ENCODE results near the gene BAHCC1. TPM values are rescaled to one million over a fixed set of nuclear protein-coding genes. Genes with fewer than 3 reads are reported as not detected.

Gene BAHCC1
- total and polyA plus RNA-seq, 4 donors = 3.9 to 49.3 (median 19.8) TPM

DNA sequence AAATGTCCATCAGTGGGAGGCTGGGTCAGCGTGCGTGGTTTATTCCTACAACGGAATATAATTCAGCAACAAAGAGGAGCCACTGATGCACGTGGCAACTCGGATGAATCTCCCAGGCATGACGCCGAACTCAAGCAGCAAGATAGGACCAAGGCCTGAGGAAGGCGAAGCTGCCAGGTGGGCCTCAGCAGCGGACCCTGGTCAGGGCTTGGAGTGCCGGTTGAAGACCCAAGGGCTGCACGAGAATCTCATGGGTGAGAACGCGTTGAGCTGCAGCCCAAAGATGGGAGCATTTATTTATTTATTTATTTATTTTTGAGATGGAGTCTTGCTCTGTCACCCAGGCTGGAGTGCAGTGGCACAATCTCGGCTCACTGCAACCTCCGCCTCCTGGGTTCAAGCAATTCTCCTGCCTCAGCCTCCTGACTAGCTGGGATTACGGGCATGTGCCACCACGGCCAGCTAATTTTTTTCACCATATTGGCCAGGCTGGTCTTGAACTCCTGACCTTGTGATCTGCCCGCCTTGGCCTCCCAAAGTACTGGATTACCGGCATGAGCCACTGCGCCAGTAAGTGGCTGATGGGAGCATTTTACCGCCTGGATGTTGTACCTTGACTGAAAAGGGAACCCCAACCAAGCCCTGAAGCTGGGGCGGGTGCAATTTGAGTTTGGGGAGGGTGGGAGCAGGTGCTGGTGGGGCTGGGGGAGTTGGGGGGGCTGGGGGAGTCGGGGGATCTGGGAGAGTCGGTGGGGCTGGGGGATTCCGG, 18.1 kb upstream of the BAHCC1 start:
- intact Hi-C loops (cut with DNase I) = no loop called here
- H3K4me1 ChIP-seq (ENCODE audit: control insufficient read depth in 1 of 2, insufficient read depth in 2 of 2, low read length in 2 of 2) = no peaks in the 10 kb centered on the region
- no peaks in the 10 kb centered on the region for H3K9me3 ChIP-seq (ENCODE audit: control insufficient read depth, low read length)
- H3K36me3 ChIP-seq (ENCODE audit: control insufficient read depth in 1 of 2, insufficient read depth in 2 of 2, low read length in 1 of 2) = no peaks in the 10 kb centered on the region
- H3K4me3 ChIP-seq (ENCODE audit: low read length in 2 of 2) = no peak overlapping the region
- 94% methylated on average over 22 to 25 of the region's 25 CpGs for WGBS, 2 donors
- DNase-seq (no peak), ATAC-seq (ENCODE audit: low FRiP score) (no peak)
- no peaks in the 10 kb centered on the region for H3K27me3 ChIP-seq (ENCODE audit: control insufficient read depth in 1 of 2, insufficient read depth in 2 of 2, low read length in 1 of 2)
- H3K27ac ChIP-seq (ENCODE audit: low read depth in 1 of 2, low read length in 2 of 2) = no peak overlapping the region

DNA sequence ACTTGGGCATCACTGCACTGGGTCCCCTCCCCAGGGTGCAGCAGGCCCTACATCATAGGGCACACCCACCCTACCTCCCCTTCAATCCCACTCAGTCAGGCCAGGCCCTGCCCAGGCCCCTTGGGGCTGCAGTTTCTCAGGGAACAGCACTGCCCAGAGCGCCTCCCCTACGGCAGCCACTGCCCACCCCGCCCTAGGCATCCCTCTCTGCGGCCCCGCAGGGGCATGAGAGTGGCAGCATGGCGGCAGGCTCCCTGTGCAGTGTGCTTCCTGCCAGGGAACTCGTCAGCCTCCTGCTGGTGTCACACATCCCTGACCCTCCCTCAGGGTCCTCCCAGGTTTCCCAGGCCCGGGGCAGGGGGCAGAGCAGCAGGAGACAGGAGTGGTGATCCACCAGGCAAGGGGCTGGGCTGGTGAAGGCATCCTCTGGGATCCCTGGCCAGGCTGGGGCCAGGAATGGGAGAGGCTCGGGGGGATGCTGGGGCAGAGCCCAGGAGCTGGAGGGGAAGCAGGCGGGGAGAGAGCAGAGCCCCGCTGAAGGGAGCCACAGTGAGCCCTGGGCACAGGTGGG, 16.2 kb upstream of the BAHCC1 start:
- intact Hi-C loops (cut with DNase I) = no loop called here
- DNase-seq = peak in 1 of 2 donors; percentile 39
- Histone ChIP-seq H3K4me1 (ENCODE audit: control insufficient read depth in 1 of 2, insufficient read depth in 2 of 2, low read length in 2 of 2) (no peaks in the 10 kb centered on the region), H3K36me3 (ENCODE audit: control insufficient read depth in 1 of 2, insufficient read depth in 2 of 2, low read length in 1 of 2) (no peaks in the 10 kb centered on the region), H3K27me3 (ENCODE audit: control insufficient read depth in 1 of 2, insufficient read depth in 2 of 2, low read length in 1 of 2) (no peaks in the 10 kb centered on the region), H3K9me3 (ENCODE audit: control insufficient read depth, low read length) (no peaks in the 10 kb centered on the region), H3K4me3 (ENCODE audit: low read length in 2 of 2) (no peak overlapping the region), H3K27ac (ENCODE audit: low read depth in 1 of 2, low read length in 2 of 2) (no peak overlapping the region)
- WGBS, 2 donors = 82 to 85% methylated on average over 10 to 11 of the region's 11 CpGs
- ATAC-seq (ENCODE audit: low FRiP score) = no peak

DNA sequence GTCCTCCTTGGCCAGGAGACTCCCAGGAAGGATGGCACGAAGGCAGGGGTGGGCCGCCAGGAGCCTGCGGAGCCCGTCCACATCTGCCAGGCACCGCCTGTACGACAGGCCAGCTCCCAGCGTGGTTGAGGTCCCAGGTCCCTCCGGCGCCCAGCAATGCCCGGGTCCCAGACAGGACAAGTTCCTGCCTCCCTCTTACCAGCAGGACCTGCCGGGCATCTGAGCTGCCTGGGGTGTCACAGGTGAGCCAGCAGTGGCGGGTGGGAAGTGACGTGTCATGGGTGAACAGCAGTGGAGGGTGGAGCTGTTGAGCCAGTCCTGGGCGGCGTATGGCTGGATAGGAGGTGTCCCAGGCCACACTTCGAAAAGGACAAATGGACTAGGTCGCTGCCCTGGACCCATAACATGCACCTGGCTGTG, 15.7 kb upstream of the BAHCC1 start:
- Histone ChIP-seq H3K27ac (ENCODE audit: low read depth in 1 of 2, low read length in 2 of 2) (no peak overlapping the region), H3K27me3 (ENCODE audit: control insufficient read depth in 1 of 2, insufficient read depth in 2 of 2, low read length in 1 of 2) (no peaks in the 10 kb centered on the region), H3K9me3 (ENCODE audit: control insufficient read depth, low read length) (no peaks in the 10 kb centered on the region), H3K4me1 (ENCODE audit: control insufficient read depth in 1 of 2, insufficient read depth in 2 of 2, low read length in 2 of 2) (no peaks in the 10 kb centered on the region), H3K4me3 (ENCODE audit: low read length in 2 of 2) (no peak overlapping the region), H3K36me3 (ENCODE audit: control insufficient read depth in 1 of 2, insufficient read depth in 2 of 2, low read length in 1 of 2) (no peaks in the 10 kb centered on the region)
- intact Hi-C loops (cut with DNase I) = no loop called here
- DNase-seq (peak; percentile 42 to 68), ATAC-seq (ENCODE audit: low FRiP score) (no peak)
- 75 to 79% methylated on average over 14 to 17 of the region's 17 CpGs for WGBS, 2 donors

DNA sequence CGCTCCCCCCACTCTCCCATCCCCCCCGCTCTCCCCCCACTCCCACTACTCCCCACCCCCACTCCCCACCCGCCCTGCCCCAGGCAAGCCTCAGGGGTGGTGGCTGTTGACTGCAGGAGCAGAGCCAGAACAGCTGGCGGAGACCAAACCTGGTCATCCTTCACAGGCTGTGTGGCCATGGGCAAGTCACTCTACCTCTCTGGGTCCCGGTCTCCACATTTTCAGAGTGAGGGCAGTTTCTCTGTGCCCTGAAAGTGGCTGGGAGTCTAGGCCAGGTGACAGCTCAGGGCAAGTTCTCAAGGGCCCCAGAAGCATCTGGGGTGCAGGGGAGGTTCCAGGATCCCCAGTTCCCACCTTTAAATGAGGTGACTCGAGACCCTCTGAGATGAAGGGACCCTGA, 15.1 kb upstream of the BAHCC1 start:
- no peak for ATAC-seq (ENCODE audit: low FRiP score)
- 82 to 86% methylated on average over 3 to 5 of the region's 6 CpGs for WGBS, 2 donors

DNA sequence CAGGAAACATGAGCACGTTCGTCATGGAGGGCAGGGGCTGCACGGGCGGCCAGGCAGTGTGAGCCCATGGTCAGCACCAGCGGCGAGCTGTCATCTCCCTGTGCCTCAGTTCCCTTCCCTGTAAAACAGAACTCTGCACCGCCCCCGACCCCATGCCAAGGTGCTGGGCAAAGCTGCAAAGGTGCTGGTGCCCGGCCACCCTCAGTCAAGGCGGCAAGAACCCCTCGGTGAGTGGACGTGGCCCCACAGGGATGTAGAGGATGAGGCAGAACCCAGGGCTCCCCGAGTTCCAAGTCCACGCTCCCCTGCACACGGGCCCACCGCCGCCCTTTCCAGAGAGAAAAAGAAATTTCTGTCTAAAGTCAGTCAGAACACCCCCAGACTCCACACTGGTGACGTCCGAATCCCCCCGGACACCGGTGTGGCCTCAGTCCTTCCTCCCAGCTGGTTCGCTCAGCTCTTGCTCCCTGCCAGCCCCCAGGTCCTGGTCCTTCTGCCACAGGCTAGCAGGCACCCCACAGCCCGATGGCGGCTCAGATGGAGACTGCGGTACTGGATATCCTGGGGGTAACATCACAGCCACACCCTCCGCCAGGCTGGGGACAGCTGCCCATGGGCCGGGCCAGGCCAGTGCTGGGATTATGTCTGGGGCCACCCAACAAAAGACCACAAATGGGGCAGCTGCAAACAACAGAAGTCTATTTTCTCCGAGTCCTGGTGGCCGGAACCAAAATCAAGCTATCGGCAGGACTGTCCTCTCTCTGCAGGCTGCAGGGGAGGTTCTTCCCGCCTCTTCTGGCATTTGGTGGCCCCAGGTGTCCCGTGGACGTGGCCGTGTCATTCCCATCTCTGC, 14.4 kb upstream of the BAHCC1 start:
- 87 to 88% methylated on average over 33 to 34 of the region's 34 CpGs for WGBS, 2 donors
- no peak overlapping the region for H3K27ac ChIP-seq (ENCODE audit: low read depth in 1 of 2, low read length in 2 of 2)
- H3K4me3 ChIP-seq (ENCODE audit: low read length in 2 of 2) = no peak overlapping the region
- H3K27me3 ChIP-seq (ENCODE audit: control insufficient read depth in 1 of 2, insufficient read depth in 2 of 2, low read length in 1 of 2) = no peaks in the 10 kb centered on the region
- no peaks in the 10 kb centered on the region for H3K9me3 ChIP-seq (ENCODE audit: control insufficient read depth, low read length)
- intact Hi-C loops (cut with DNase I) = no loop called here
- DNase-seq (peak in 1 of 2 donors; percentile 45), ATAC-seq (ENCODE audit: low FRiP score) (no peak)
- H3K4me1 ChIP-seq (ENCODE audit: control insufficient read depth in 1 of 2, insufficient read depth in 2 of 2, low read length in 2 of 2) = no peaks in the 10 kb centered on the region
- H3K36me3 ChIP-seq (ENCODE audit: control insufficient read depth in 1 of 2, insufficient read depth in 2 of 2, low read length in 1 of 2) = no peaks in the 10 kb centered on the region

More for the DNA sequence above, 15.1 kb upstream of the BAHCC1 start:
- no peaks in the 10 kb centered on the region for H3K36me3 ChIP-seq (ENCODE audit: control insufficient read depth in 1 of 2, insufficient read depth in 2 of 2, low read length in 1 of 2)
- no peaks in the 10 kb centered on the region for H3K4me1 ChIP-seq (ENCODE audit: control insufficient read depth in 1 of 2, insufficient read depth in 2 of 2, low read length in 2 of 2)
- no peak overlapping the region for H3K27ac ChIP-seq (ENCODE audit: low read depth in 1 of 2, low read length in 2 of 2)
- DNase-seq = peak in 1 of 2 donors; percentile 23
- no peaks in the 10 kb centered on the region for H3K27me3 ChIP-seq (ENCODE audit: control insufficient read depth in 1 of 2, insufficient read depth in 2 of 2, low read length in 1 of 2)
- no peak overlapping the region for H3K4me3 ChIP-seq (ENCODE audit: low read length in 2 of 2)
- H3K9me3 ChIP-seq (ENCODE audit: control insufficient read depth, low read length) = no peaks in the 10 kb centered on the region
- intact Hi-C loops (cut with DNase I) = no loop called here

DNA sequence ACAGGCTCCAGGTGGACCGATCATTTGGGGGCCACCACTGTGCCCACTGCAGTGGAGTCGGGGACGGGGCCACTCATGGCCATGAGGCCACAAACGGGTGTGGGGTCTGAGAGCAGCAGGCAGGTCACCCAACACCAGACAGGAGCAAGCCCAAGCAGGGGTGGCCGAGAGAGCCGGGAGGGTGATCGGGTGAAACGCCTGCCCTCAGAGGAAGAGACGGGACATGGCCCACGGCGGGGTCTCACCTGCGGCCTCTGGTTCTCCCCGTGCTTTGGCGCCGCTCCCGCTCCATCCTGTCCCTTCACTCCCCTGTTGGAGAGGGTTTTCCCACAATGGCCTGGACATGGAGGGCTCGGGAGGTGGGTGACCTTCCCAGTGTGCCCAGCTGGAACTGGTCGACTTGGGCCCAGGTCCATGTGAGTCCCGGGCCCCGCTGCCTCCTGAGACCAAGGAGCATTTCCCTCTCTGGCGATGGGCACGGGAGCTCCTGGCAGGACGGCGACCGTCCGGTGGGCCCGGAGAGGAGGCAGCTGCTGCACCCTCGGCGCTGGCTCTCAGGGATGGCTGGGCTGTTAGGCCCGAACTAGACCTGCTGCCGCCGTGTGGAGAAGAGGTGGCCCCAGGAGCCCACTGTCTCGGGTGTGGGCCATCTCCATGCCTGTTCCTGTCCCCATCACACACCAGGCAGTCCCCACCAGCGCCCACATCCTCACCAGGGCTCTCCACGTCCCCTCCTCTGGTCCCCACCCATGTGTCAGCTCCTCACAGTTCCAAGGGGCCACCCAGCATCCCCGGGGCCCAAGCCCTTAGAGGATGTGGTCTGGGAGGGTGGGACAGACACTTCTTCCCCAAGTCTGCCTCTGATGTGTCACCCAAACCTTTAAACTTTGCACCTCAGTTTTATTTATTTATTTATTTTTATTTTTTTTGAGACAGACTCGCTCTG, 13.4 kb upstream of the BAHCC1 start:
- DNase-seq (peak in 1 of 2 donors; percentile 47), ATAC-seq (ENCODE audit: low FRiP score) (no peak)
- H3K36me3 ChIP-seq (ENCODE audit: control insufficient read depth in 1 of 2, insufficient read depth in 2 of 2, low read length in 1 of 2) = no peaks in the 10 kb centered on the region
- H3K4me1 ChIP-seq (ENCODE audit: control insufficient read depth in 1 of 2, insufficient read depth in 2 of 2, low read length in 2 of 2) = no peaks in the 10 kb centered on the region
- 93 to 96% methylated on average over 37 of the region's 37 CpGs for WGBS, 2 donors
- no peaks in the 10 kb centered on the region for H3K9me3 ChIP-seq (ENCODE audit: control insufficient read depth, low read length)
- H3K27me3 ChIP-seq (ENCODE audit: control insufficient read depth in 1 of 2, insufficient read depth in 2 of 2, low read length in 1 of 2) = no peaks in the 10 kb centered on the region
- no peak overlapping the region for H3K27ac ChIP-seq (ENCODE audit: low read depth in 1 of 2, low read length in 2 of 2)
- intact Hi-C loops (cut with DNase I) = no loop called here
- no peak overlapping the region for H3K4me3 ChIP-seq (ENCODE audit: low read length in 2 of 2)

DNA sequence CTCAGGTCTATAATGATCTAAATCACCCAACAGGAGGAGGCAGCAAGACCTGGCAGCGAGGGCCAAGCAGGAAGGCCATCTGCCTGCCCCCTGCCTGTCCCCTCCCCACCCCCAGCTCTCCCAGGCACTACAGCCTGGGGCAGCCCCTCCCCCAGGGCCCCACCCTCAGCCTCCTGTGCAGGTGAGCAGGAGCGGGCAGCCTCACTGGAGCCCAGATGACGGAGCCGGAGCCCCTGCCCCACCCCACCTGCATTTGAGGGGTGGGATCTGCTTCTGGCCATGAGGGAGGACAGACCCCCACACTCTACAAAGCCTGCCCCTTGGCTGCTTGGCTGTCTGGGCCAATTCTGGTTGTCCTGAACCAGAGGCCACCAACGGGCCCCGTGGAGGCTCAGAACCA, 12.4 kb upstream of the BAHCC1 start:
- H3K4me3 ChIP-seq (ENCODE audit: low read length in 2 of 2) = no peak overlapping the region
- H3K9me3 ChIP-seq (ENCODE audit: control insufficient read depth, low read length) = no peaks in the 10 kb centered on the region
- peak in 1 of 2 donors; percentile 38 for DNase-seq
- intact Hi-C loops (cut with DNase I) = no loop called here
- no peaks in the 10 kb centered on the region for H3K27me3 ChIP-seq (ENCODE audit: control insufficient read depth in 1 of 2, insufficient read depth in 2 of 2, low read length in 1 of 2)
- H3K36me3 ChIP-seq (ENCODE audit: control insufficient read depth in 1 of 2, insufficient read depth in 2 of 2, low read length in 1 of 2) = no peaks in the 10 kb centered on the region
- H3K27ac ChIP-seq (ENCODE audit: low read depth in 1 of 2, low read length in 2 of 2) = no peak overlapping the region
- H3K4me1 ChIP-seq (ENCODE audit: control insufficient read depth in 1 of 2, insufficient read depth in 2 of 2, low read length in 2 of 2) = no peaks in the 10 kb centered on the region
- WGBS, 2 donors = 91 to 96% methylated on average over 5 to 6 of the region's 6 CpGs
- ATAC-seq (ENCODE audit: low FRiP score) = no peak
